ENCODE measurements around the gene DNASE1L3. TPM values are rescaled to one million over a fixed set of nuclear protein-coding genes. Genes with fewer than 3 reads are reported as not detected.

Gene DNASE1L3
- total and polyA plus RNA-seq, 2 donors (not counting 3 experiments of a cell fraction or from before 2014, with no cell fraction given), result 0.95 to 1.3 TPM

DNA sequence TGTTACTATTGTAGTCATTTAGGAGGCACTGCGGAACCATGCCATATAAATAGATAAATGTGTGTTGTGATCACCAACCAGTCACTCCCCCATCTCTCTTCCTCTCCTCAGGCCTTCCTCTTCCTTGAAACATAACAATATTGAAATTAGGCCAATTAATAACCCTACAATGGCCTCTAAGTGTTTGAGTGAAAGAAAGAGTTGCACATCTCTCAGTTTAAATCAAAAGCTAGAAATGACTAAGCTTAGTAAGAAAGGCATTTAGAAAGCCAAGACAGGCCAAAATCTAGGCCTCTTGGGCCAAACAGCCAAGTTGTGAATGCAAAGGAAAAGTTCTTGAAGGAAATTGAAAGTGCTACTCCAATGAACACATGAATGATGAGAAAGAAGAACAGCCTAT, 8.1 kb upstream of the DNASE1L3 start:
- Histone ChIP-seq H3K9me3 (replicated peaks; ENCODE audit: control insufficient read depth, insufficient read depth, low read length) (no peaks in the 10 kb centered on the region), H2AFZ (ENCODE audit: low read depth, low read length) (no peak overlapping the region), H4K20me1 (replicated peaks; ENCODE audit: control insufficient read depth, extremely low read depth, insufficient read depth, low read length) (no peaks in the 10 kb centered on the region), H3K4me2 (ENCODE audit: insufficient read depth, low read length) (no peak overlapping the region), H3K27ac (ENCODE audit: insufficient read depth, low read depth, low read length) (no peak overlapping the region), H3K4me1 (ENCODE audit: control insufficient read depth, extremely low read depth, insufficient read depth, low read length) (no peaks in the 10 kb centered on the region), H3K4me3 (replicated peaks in 1 of 3; ENCODE audit: insufficient read depth in 1 of 3, low read depth in 1 of 3, low read length in 3 of 3) (no peak overlapping the region), H3K27me3 (ENCODE audit: control insufficient read depth in 2 of 2, insufficient read depth in 2 of 2, low read length in 2 of 2) (no peaks in the 10 kb centered on the region), H3K36me3 (ENCODE audit: control insufficient read depth in 2 of 2, extremely low read depth in 1 of 2, insufficient read depth in 2 of 2, low read length in 2 of 2) (no peaks in the 10 kb centered on the region), H3K9ac (replicated peaks; ENCODE audit: extremely low read depth, insufficient read depth, low read length) (no peak overlapping the region), H3K9me1 (replicated peaks; ENCODE audit: control insufficient read depth, extremely low read depth, insufficient read depth, low read length) (no peaks in the 10 kb centered on the region), H3K79me2 (ENCODE audit: control insufficient read depth, insufficient read depth, low read length) (no peaks in the 10 kb centered on the region)
- CTCF ChIA-PET, result interaction anchor here (1.0 to 4.5 kb wide), 7 partner anchors 8 to 87 kb away, joined by 4 to 294 read pairs (median 17); partner anchors contain the start of genes ABHD6, HTD2 and RPP14
- dilution Hi-C loops (cut with MboI; ENCODE audit: extremely low pct_ligation_motif_present, low sequenced_read_pairs), result no loop called here
- POLR2A ChIA-PET, result no interaction called here
- BruUV-seq (replicated peaks), result no TSS peak
- intact Hi-C loops (cut with micrococcal nuclease), result no loop called here
- TF ChIP-seq FOS (IDR thresholded peaks at IDR 0.05; ENCODE audit: borderline replicate concordance, insufficient read depth, low read length) (no peak), POLR2A (IDR thresholded peaks at IDR 0.05; ENCODE audit: low read depth, low read length) (no peak), MYC (IDR thresholded peaks at IDR 0.05; ENCODE audit: low read depth, low read length) (no peak), POLR2AphosphoS5 (IDR thresholded peaks at IDR 0.05; ENCODE audit: insufficient read depth, low read depth, low read length) (no peak), JUN (IDR thresholded peaks at IDR 0.05; ENCODE audit: borderline replicate concordance, insufficient read depth, insufficient read length, low read depth) (no peak), EZH2 (IDR thresholded peaks at IDR 0.05; ENCODE audit: borderline replicate concordance, low read depth, low read length, severe bottlenecking) (no peak), GATA2 (IDR thresholded peaks at IDR 0.05; ENCODE audit: insufficient read depth, insufficient read length, low read depth, low read length) (no peak)
- TF ChIP-seq, protein P1, sequence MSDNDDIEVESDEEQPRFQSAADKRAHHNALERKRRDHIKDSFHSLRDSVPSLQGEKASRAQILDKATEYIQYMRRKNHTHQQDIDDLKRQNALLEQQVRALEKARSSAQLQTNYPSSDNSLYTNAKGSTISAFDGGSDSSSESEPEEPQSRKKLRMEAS (IDR thresholded peaks at IDR 0.05; ENCODE audit: insufficient read depth, insufficient read length), result no peak
- TF ChIP-seq, protein P2, sequence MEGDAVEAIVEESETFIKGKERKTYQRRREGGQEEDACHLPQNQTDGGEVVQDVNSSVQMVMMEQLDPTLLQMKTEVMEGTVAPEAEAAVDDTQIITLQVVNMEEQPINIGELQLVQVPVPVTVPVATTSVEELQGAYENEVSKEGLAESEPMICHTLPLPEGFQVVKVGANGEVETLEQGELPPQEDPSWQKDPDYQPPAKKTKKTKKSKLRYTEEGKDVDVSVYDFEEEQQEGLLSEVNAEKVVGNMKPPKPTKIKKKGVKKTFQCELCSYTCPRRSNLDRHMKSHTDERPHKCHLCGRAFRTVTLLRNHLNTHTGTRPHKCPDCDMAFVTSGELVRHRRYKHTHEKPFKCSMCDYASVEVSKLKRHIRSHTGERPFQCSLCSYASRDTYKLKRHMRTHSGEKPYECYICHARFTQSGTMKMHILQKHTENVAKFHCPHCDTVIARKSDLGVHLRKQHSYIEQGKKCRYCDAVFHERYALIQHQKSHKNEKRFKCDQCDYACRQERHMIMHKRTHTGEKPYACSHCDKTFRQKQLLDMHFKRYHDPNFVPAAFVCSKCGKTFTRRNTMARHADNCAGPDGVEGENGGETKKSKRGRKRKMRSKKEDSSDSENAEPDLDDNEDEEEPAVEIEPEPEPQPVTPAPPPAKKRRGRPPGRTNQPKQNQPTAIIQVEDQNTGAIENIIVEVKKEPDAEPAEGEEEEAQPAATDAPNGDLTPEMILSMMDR (IDR thresholded peaks at IDR 0.05; ENCODE audit: extremely low read depth in 1 of 2, insufficient read depth in 1 of 2, low read depth in 1 of 2, low read length in 2 of 2), result no peak
- DNase-seq (ENCODE audit: low read depth, low spot score) (no peak), FAIRE-seq (no peak)

All from endothelial cell of umbilical vein (primary cell).